H1 (cell line): ENCODE data around the gene ZNF385C. TPM values are rescaled to one million over a fixed set of nuclear protein-coding genes. Genes with fewer than 3 reads are reported as not detected.

Source experiments
- CTCF ChIA-PET: fragments of 300-600 bp; sonication (Branson Sonifier 250); formaldehyde crosslinking; loops from one replicate; lab custom pipeline; 2021; ENCODE audit not compliant: partially characterized antibody; lab: Charles Lee
- POLR2A ChIA-PET: fragments of 300-600 bp; sonication (Branson Sonifier 250); formaldehyde crosslinking; loops from one replicate; lab custom pipeline; 2021; ENCODE audit warnings: inconsistent platforms; ENCODE audit not compliant: partially characterized antibody; lab: Charles Lee
- DNase-seq, 2 experiments: peaks; one replicate each; pipeline versions ENCODE4 v3.0.0 to v3.0.0-alpha.2; 2010 to 2022; ENCODE audit warnings: low spot score in 2 of 2, low read depth in 1 of 2, mixed read lengths in 1 of 2
- FAIRE-seq: peaks from 2 replicates; lab custom pipeline; 2011; peaks lifted over from hg19 to GRCh38; lab: Jason Lieb, UNC
- H2AFZ ChIP-seq: 2 replicates; pipeline ENCODE4 v1.8.1; 2012; ENCODE audit warnings: low read length, inconsistent platforms
- H2AK5ac ChIP-seq: 2 replicates; pipeline ENCODE4 v1.6.1; 2013; ENCODE audit warnings: low read depth, low read length
- H2BK120ac ChIP-seq: replicated peaks from 2 replicates; pipeline ENCODE3; 2013; ENCODE audit warnings: low read depth, low read length, inconsistent platforms
- H2BK12ac ChIP-seq: 2 replicates; pipeline ENCODE4 v1.6.1; 2013; ENCODE audit warnings: low read depth, low read length
- H2BK15ac ChIP-seq: 2 replicates; pipeline ENCODE4 v1.6.1; 2013; ENCODE audit warnings: low read length
- H2BK20ac ChIP-seq: 2 replicates; pipeline ENCODE4 v1.6.1; 2013; ENCODE audit warnings: low read length
- H2BK5ac ChIP-seq: 2 replicates; pipeline ENCODE4 v1.6.1; 2013; ENCODE audit warnings: low read depth, low read length
- H3K14ac ChIP-seq: 2 replicates; pipeline ENCODE4 v1.6.1; 2013; ENCODE audit warnings: inconsistent platforms; ENCODE audit not compliant: insufficient read length
- H3K18ac ChIP-seq: 2 replicates; pipeline ENCODE4 v1.6.1; 2013; ENCODE audit warnings: low read length; ENCODE audit errors: extremely low read depth
- H3K23ac ChIP-seq: 2 replicates; pipeline ENCODE4 v1.6.1; 2013; ENCODE audit warnings: inconsistent platforms; ENCODE audit not compliant: insufficient read length
- H3K23me2 ChIP-seq: 2 replicates; pipeline ENCODE4 v1.6.1; 2013; ENCODE audit warnings: low read depth, low read length
- H3K27ac ChIP-seq: 2 replicates; pipeline ENCODE4 v1.6.1; 2011; ENCODE audit warnings: low read depth, low read length, inconsistent platforms
- H3K27me3 ChIP-seq, 4 experiments: replicated peaks in 1 of 4; 1 replicate in 1 of 4; 2 replicates in 3 of 4; pipeline versions ENCODE4 v1.6.1 to v1.8.1; 2011 to 2013; ENCODE audit warnings: low read length in 3 of 4, mild to moderate bottlenecking in 3 of 4, inconsistent platforms in 2 of 4, mixed read lengths in 2 of 4, moderate library complexity in 1 of 4; ENCODE audit not compliant: control insufficient read depth in 3 of 4, insufficient read depth in 3 of 4; ENCODE audit errors: extremely low read depth in 1 of 4
- H3K36me3 ChIP-seq, 4 experiments: 2 replicates each; pipeline versions ENCODE4 v1.6.1 to v1.8.1; 2011 to 2013; ENCODE audit warnings: mild to moderate bottlenecking in 4 of 4, low read length in 3 of 4, moderate library complexity in 2 of 4, control low read depth in 1 of 4, inconsistent platforms in 1 of 4; ENCODE audit not compliant: insufficient read depth in 4 of 4, control insufficient read depth in 2 of 4
- H3K4ac ChIP-seq: replicated peaks from 2 replicates; pipeline ENCODE3; 2013; ENCODE audit warnings: low read length, low read depth, mixed read lengths, inconsistent platforms; ENCODE audit not compliant: insufficient read length
- H3K4me1 ChIP-seq, 4 experiments: replicated peaks in 1 of 4; 1 replicate in 1 of 4; 2 replicates in 3 of 4; pipeline versions ENCODE4 v1.6.1 to v1.8.1; 2011 to 2013; ENCODE audit warnings: low read length in 3 of 4, inconsistent platforms in 2 of 4, mixed read lengths in 1 of 4; ENCODE audit not compliant: insufficient read depth in 4 of 4, control insufficient read depth in 3 of 4
- H3K4me2 ChIP-seq, 2 experiments: 2 replicates each; pipeline versions ENCODE4 v1.6.1 to v1.8.1; 2011 to 2013; ENCODE audit warnings: low read depth in 2 of 2, low read length in 2 of 2, control low read depth in 1 of 2, inconsistent platforms in 1 of 2, mild to moderate bottlenecking in 1 of 2; ENCODE audit not compliant: insufficient read depth in 1 of 2
- H3K4me3 ChIP-seq, 4 experiments: fragments of 200-600, 300-600 bp in 1 of 4; sonication (generic), shearing (Covaris generic), sonication (Bioruptor Twin) in 1 of 4; 2 replicates each; pipeline versions ENCODE4 v1.5.1 to v1.8.1; 2011 to 2016; ENCODE audit warnings: low read length in 4 of 4, low read depth in 3 of 4, control low read depth in 2 of 4, inconsistent platforms in 2 of 4, mild to moderate bottlenecking in 2 of 4, mixed read lengths in 1 of 4, moderate library complexity in 1 of 4; ENCODE audit not compliant: insufficient read depth in 2 of 4; ENCODE audit errors: extremely low read depth in 1 of 4
- H3K56ac ChIP-seq: replicated peaks from 2 replicates; pipeline ENCODE3; 2013; ENCODE audit warnings: low read depth, mild to moderate bottlenecking, mixed read lengths, low read length, inconsistent platforms; ENCODE audit not compliant: insufficient read length
- H3K79me1 ChIP-seq: 2 replicates; pipeline ENCODE4 v1.6.1; 2013; ENCODE audit warnings: low read depth, low read length, control low read depth
- H3K79me2 ChIP-seq, 2 experiments: 2 replicates each; pipeline versions ENCODE4 v1.6.1 to v1.8.1; 2012 to 2013; ENCODE audit warnings: low read length in 2 of 2, mild to moderate bottlenecking in 2 of 2, inconsistent platforms in 1 of 2; ENCODE audit not compliant: insufficient read depth in 2 of 2, control insufficient read depth in 1 of 2
- H3K9ac ChIP-seq, 4 experiments: replicated peaks in 1 of 4; 1 replicate in 1 of 4; 2 replicates in 3 of 4; pipeline versions ENCODE4 v1.6.1 to v1.8.1; 2011 to 2013; ENCODE audit warnings: low read depth in 3 of 4, low read length in 3 of 4, control low read depth in 2 of 4, mild to moderate bottlenecking in 2 of 4, moderate library complexity in 2 of 4, inconsistent platforms in 1 of 4; ENCODE audit errors: extremely low read depth in 1 of 4
- H3K9me3 ChIP-seq, 2 experiments: 2 replicates each; pipeline versions ENCODE4 v1.6.1 to v1.8.1; 2012 to 2013; ENCODE audit warnings: mild to moderate bottlenecking in 2 of 2, moderate library complexity in 2 of 2, control low read depth in 1 of 2, inconsistent platforms in 1 of 2, low read depth in 1 of 2, low read length in 1 of 2, mixed read lengths in 1 of 2; ENCODE audit not compliant: insufficient read depth in 2 of 2
- H4K20me1 ChIP-seq, 2 experiments: replicated peaks in 1 of 2; 2 replicates each; pipeline versions ENCODE3 to v1.8.1; 2011 to 2013; ENCODE audit warnings: inconsistent platforms in 2 of 2, low read length in 2 of 2, mild to moderate bottlenecking in 1 of 2; ENCODE audit not compliant: insufficient read depth in 2 of 2, control insufficient read depth in 1 of 2
- H4K5ac ChIP-seq: 2 replicates; pipeline ENCODE4 v1.6.1; 2013; ENCODE audit warnings: low read length, low read depth, mixed read lengths, inconsistent platforms; ENCODE audit not compliant: insufficient read length
- H4K8ac ChIP-seq: 2 replicates; pipeline ENCODE4 v1.8.0; 2013; ENCODE audit warnings: mild to moderate bottlenecking, moderate library complexity, low read length, inconsistent platforms; ENCODE audit not compliant: insufficient read depth; ENCODE audit errors: extremely low read depth
- H4K91ac ChIP-seq: replicated peaks from 2 replicates; pipeline ENCODE3; 2013; ENCODE audit warnings: low read length, mixed read lengths, inconsistent platforms; ENCODE audit not compliant: insufficient read length
- EZH2 ChIP-seq: fragments of 200-600 bp; sonication (generic); IDR thresholded peaks from 2 replicates; pipeline ENCODE4 v1.7.1; 2012; ENCODE audit warnings: low read depth, mild to moderate bottlenecking, moderate library complexity, low read length, inconsistent platforms; ENCODE audit not compliant: severe bottlenecking
- GABPA ChIP-seq: IDR thresholded peaks from 2 replicates; pipeline ENCODE4 v1.6.1; 2011; ENCODE audit warnings: mild to moderate bottlenecking, low read length, moderate library complexity, borderline replicate concordance; ENCODE audit not compliant: insufficient read depth
- KDM5A ChIP-seq: fragments of 200-600 bp; IDR thresholded peaks from 2 replicates; pipeline ENCODE4 v1.7.1; 2012; ENCODE audit warnings: mild to moderate bottlenecking, low read length, inconsistent platforms, mixed read lengths
- RAD21 ChIP-seq, 2 experiments: IDR thresholded peaks in 1 of 2; conservative IDR thresholded peaks in 1 of 2; 2 replicates each; pipeline ENCODE4 v1.6.1; 2011; ENCODE audit warnings: low read depth in 2 of 2, low read length in 2 of 2, improper control_type of control experiment in 1 of 2, inconsistent platforms in 1 of 2, mild to moderate bottlenecking in 1 of 2, moderate library complexity in 1 of 2
- RNF2 ChIP-seq: fragments of 200-900, 300-1000 bp; sonication (generic); IDR thresholded peaks from 2 replicates; pipeline ENCODE4 v1.7.1; 2016; ENCODE audit warnings: borderline replicate concordance, low read depth, mild to moderate bottlenecking, antibody characterized with exemption, low read length; ENCODE audit not compliant: poor library complexity, severe bottlenecking; ENCODE audit errors: missing control alignments
- RXRA ChIP-seq: IDR thresholded peaks from 2 replicates; pipeline ENCODE4 v1.6.1; 2011; ENCODE audit warnings: low read depth, mild to moderate bottlenecking, low read length, moderate library complexity; ENCODE audit not compliant: insufficient read depth
- SIRT6 ChIP-seq: IDR thresholded peaks from one replicate; pipeline ENCODE4 v1.7.1; 2012; ENCODE audit warnings: low read length, inconsistent platforms
- SP4 ChIP-seq: IDR thresholded peaks from 2 replicates; pipeline ENCODE4 v1.6.1; 2012; ENCODE audit warnings: low read length, inconsistent platforms
- SUZ12 ChIP-seq: fragments of 200-600 bp; sonication (generic); IDR thresholded peaks from 2 replicates; pipeline ENCODE4 v1.6.1; 2012; ENCODE audit warnings: mild to moderate bottlenecking, inconsistent platforms, low read length, moderate library complexity, mixed read lengths
- USF2 ChIP-seq: IDR thresholded peaks from 2 replicates; pipeline ENCODE4 v1.6.1; 2011; ENCODE audit warnings: low read length, improper control_type of control experiment
- WGBS, 2 experiments: shearing (Covaris generic) in 1 of 2; methylation state at CpG; one replicate each; pipeline versions ENCODE4 v1.1.6 to v1.1.7; 2013 to 2015; ENCODE audit warnings: low lambda C conversion rate in 2 of 2, mixed read lengths in 2 of 2, inconsistent platforms in 1 of 2, low coverage in 1 of 2, missing lambda C conversion rate in 1 of 2; ENCODE audit not compliant: insufficient replicate concordance in 2 of 2, insufficient coverage in 1 of 2, insufficient read length in 1 of 2; ENCODE audit errors: extremely low coverage in 1 of 2, missing lambda C conversion rate in 1 of 2; 5-methylcytosine and 5-hydroxymethylcytosine counted together
- polyA plus RNA-seq, 7 experiments: library from polyadenylated mRNA; depleted of rRNA in 3 of 7; stranded (reverse) in 5 of 7; unstranded in 2 of 7; fragments of >200 nt in 5 of 7; fragments of 200-250 nt in 2 of 7; gene quantifications; 1 replicate in 5 of 7; 2 replicates in 1 of 7; 4 replicates in 1 of 7; pipeline versions ENCODE4 v1.2.1 to v1.2.3, GENCODE V29; 2011 to 2013; ENCODE audit warnings: missing spikeins in 2 of 7, mixed read lengths in 2 of 7
- total RNA-seq: library from RNA; stranded (reverse); fragmentation: NEBNext Ultra II Directional; extraction: Animal tissue kit (Norgen Biotek cat#: 25700); gene quantifications from 2 replicates; pipeline ENCODE4 v1.2.1, GENCODE V29; 2021

Gene ZNF385C
- total and polyA plus RNA-seq, 2 of the 8 experiments (the other 6 are each of a cell fraction or from before 2014, with no cell fraction given), result 3.9 to 6.1 TPM

- no peak overlapping the region for H2BK120ac ChIP-seq
- H3K4ac ChIP-seq, result no peak overlapping the region
- H4K5ac ChIP-seq, result no peak overlapping the region
- no peaks in the 10 kb centered on the region for H3K79me1 ChIP-seq
- H4K91ac ChIP-seq, result no peak overlapping the region
- no peak overlapping the region for H3K18ac ChIP-seq
- H3K79me2 ChIP-seq, result no peaks in the 10 kb centered on the region
- ChIA-PET POLR2A (interaction anchor here (0.9 to 7.2 kb wide), 7 partner anchors 8 to 145 kb away, joined by 3 to 51 read pairs (median 4); partner anchors contain the start of genes HSPB9, KAT2A and NKIRAS2), CTCF (interaction anchor here (1.2 to 39.4 kb wide), 10 partner anchors 9 to 376 kb away, joined by 3 to 1084 read pairs (median 4); partner anchors contain the start of genes DNAJC7, HSPB9, NKIRAS2 and ZNF385C)
- 94% methylated on average over 26 of the region's 28 CpGs; no CpG with 5 or more reads in 1 of the 2 experiments for WGBS, 2 experiments
- no peak for FAIRE-seq
- no peak overlapping the region for H2BK15ac ChIP-seq
- no peak overlapping the region for H2AK5ac ChIP-seq
- H3K14ac ChIP-seq, result no peak overlapping the region
- H2BK12ac ChIP-seq, result no peak overlapping the region
- no peak overlapping the region for H2BK5ac ChIP-seq
- H3K27me3 ChIP-seq, result no peaks in the 10 kb centered on the region
- no peaks in the 10 kb centered on the region for H3K9me3 ChIP-seq
- H4K8ac ChIP-seq, result peak overlapping the region; percentile 48
- no peak overlapping the region for H2BK20ac ChIP-seq
- peaks cover 3 to 20% (median 5%) of the 10 kb centered on the region in 4 experiments; a peak in 6 of 8 replicates for H3K36me3 ChIP-seq
- no peak for DNase-seq
- no peak overlapping the region for H3K27ac ChIP-seq
- H3K4me1 ChIP-seq, result peaks cover 0 to 11% (median 4%) of the 10 kb centered on the region in 4 experiments; a peak in 6 of 7 replicates
- no peak overlapping the region for H3K23ac ChIP-seq
- H3K4me2 ChIP-seq, result no peak overlapping the region
- H3K56ac ChIP-seq, result no peak overlapping the region
- H3K4me3 ChIP-seq, result no peak overlapping the region
- H3K23me2 ChIP-seq, result no peaks in the 10 kb centered on the region
- H2AFZ ChIP-seq, result no peak overlapping the region
- no peak overlapping the region for H3K9ac ChIP-seq
- peaks cover 0 to 5% of the 10 kb centered on the region in 2 experiments for H4K20me1 ChIP-seq
- no peak for TF ChIP-seq SP4
- TF ChIP-seq RAD21 (IDR thresholded peaks at IDR 0.05 in 1 of 2, conservative IDR thresholded peaks at IDR 0.05 in 1 of 2; ENCODE audit: low read depth in 2 of 2, low read length in 2 of 2), result no peak
- no peak for TF ChIP-seq SIRT6
- no peak for TF ChIP-seq SUZ12
- no peak for TF ChIP-seq RNF2
- TF ChIP-seq KDM5A, result no peak
- no peak for TF ChIP-seq USF2
- TF ChIP-seq RXRA, result no peak
- no peak for TF ChIP-seq EZH2
- TF ChIP-seq GABPA, result no peak
Observed at GRCh38 chr17:42113293-42114069, 15.2 kb upstream of the ZNF385C start.
